B cell (primary cell): ENCODE measurements around the gene UBD. TPM values are rescaled to one million over a fixed set of nuclear protein-coding genes. Genes with fewer than 3 reads are reported as not detected.

Experiments used
- ATAC-seq: fragments of 200-7000 bp; cut with Tn5 transposase; one replicate; pipeline ENCODE4 v1.10.0; 2021; ENCODE audit warnings: low read depth, mild to moderate bottlenecking, moderate number of reproducible peaks, moderate library complexity
- CTCF ChIA-PET: fragments of 350-600 bp; sonication (Branson Sonifier 250); formaldehyde crosslinking; loops from one replicate; lab custom pipeline; 2021; ENCODE audit warnings: antibody characterized with exemption, inconsistent platforms; lab: Charles Lee
- POLR2A ChIA-PET: fragments of 350-600 bp; sonication (Branson Sonifier 250); formaldehyde crosslinking; loops from one replicate; lab custom pipeline; 2021; ENCODE audit warnings: antibody characterized with exemption; lab: Charles Lee
- DNase-seq: peaks from one replicate; pipeline ENCODE4 v3.0.0; 2013
- H2AFZ ChIP-seq: 2 replicates; pipeline ENCODE4 v1.6.1; 2012; ENCODE audit warnings: mild to moderate bottlenecking, low read depth, low read length; ENCODE audit not compliant: insufficient read depth, poor library complexity, severe bottlenecking
- H3K27ac ChIP-seq, 2 donors: 1 replicate in 1 of 2; 2 replicates in 1 of 2; pipeline ENCODE4 v1.5.1; 2012 to 2013; ENCODE audit warnings: low read length in 2 of 2, mild to moderate bottlenecking in 2 of 2, moderate library complexity in 1 of 2
- H3K27me3 ChIP-seq, 4 experiments: fragments of 200-600 bp in 1 of 4; sonication (generic) in 1 of 4; replicated peaks in 1 of 4; 1 replicate in 2 of 4; 2 replicates in 2 of 4; pipeline versions ENCODE4 v1.6.1 to v1.7.0; 2013 to 2016; ENCODE audit warnings: low read length in 3 of 4, mild to moderate bottlenecking in 2 of 4, mixed read lengths in 1 of 4, moderate library complexity in 1 of 4; ENCODE audit not compliant: insufficient read depth in 4 of 4, control insufficient read depth in 3 of 4; ENCODE audit errors: control extremely low read depth in 1 of 4
- H3K36me3 ChIP-seq, 2 experiments: replicated peaks in 1 of 2; 1 replicate in 1 of 2; 2 replicates in 1 of 2; pipeline versions ENCODE4 v1.6.1 to v1.7.1; 2013; ENCODE audit warnings: low read length in 1 of 2; ENCODE audit not compliant: insufficient read depth in 2 of 2, control insufficient read depth in 1 of 2; ENCODE audit errors: control extremely low read depth in 1 of 2, extremely low read depth in 1 of 2
- H3K4me1 ChIP-seq, 2 donors: fragments of 200-600 bp in 1 of 2; sonication (generic) in 1 of 2; 1 replicate in 1 of 2; 2 replicates in 1 of 2; pipeline versions ENCODE4 v1.5.1 to v1.6.1; 2013 to 2017; ENCODE audit warnings: low read length in 2 of 2; ENCODE audit not compliant: control insufficient read depth in 2 of 2, insufficient read depth in 2 of 2
- H3K4me2 ChIP-seq: replicated peaks from 2 replicates; pipeline ENCODE3; 2012; ENCODE audit warnings: mild to moderate bottlenecking, low read depth, low read length; ENCODE audit not compliant: poor library complexity, severe bottlenecking
- H3K4me3 ChIP-seq, 5 experiments: fragments of 200-600 bp in 1 of 5; sonication (generic) in 1 of 5; 1 replicate in 3 of 5; 2 replicates in 2 of 5; pipeline versions ENCODE4 v1.5.1 to v1.7.0; 2011 to 2016; ENCODE audit warnings: low read length in 4 of 5, mild to moderate bottlenecking in 4 of 5, low read depth in 2 of 5, control low read depth in 1 of 5, moderate library complexity in 1 of 5; ENCODE audit not compliant: insufficient read depth in 1 of 5; ENCODE audit errors: control extremely low read depth in 1 of 5, extremely low read depth in 1 of 5
- H3K79me2 ChIP-seq: fragments of 200-600 bp; sonication (generic); one replicate; pipeline ENCODE4 v1.6.0; 2016; ENCODE audit warnings: low read length; ENCODE audit not compliant: control insufficient read depth, insufficient read depth
- H3K9ac ChIP-seq: fragments of 200-600 bp; sonication (generic); 2 replicates; pipeline ENCODE4 v1.6.1; 2017; ENCODE audit warnings: mild to moderate bottlenecking, low read length, moderate library complexity
- H3K9me3 ChIP-seq, 3 donors: one replicate each; pipeline versions ENCODE4 v1.6.1 to v1.7.1; 2013; ENCODE audit warnings: low read length in 2 of 3; ENCODE audit not compliant: control insufficient read depth in 2 of 3, insufficient read depth in 1 of 3; ENCODE audit errors: control extremely low read depth in 1 of 3
- H4K20me1 ChIP-seq: 2 replicates; pipeline ENCODE4 v1.6.0; 2012; ENCODE audit warnings: mild to moderate bottlenecking, low read length; ENCODE audit not compliant: insufficient read depth, control insufficient read depth, poor library complexity, severe bottlenecking
- H3K27ac Mint-ChIP-seq: one replicate; pipeline ENCODE4 v1.8.0; 2021; ENCODE audit warnings: mixed read lengths
- H3K27me3 Mint-ChIP-seq: one replicate; pipeline ENCODE4 v1.8.0; 2021; ENCODE audit warnings: mixed read lengths
- H3K4me1 Mint-ChIP-seq: one replicate; pipeline ENCODE4 v1.8.0; 2021; ENCODE audit warnings: mixed read lengths
- H3K4me3 Mint-ChIP-seq: one replicate; pipeline ENCODE4 v1.8.0; 2021; ENCODE audit warnings: mixed read lengths
- H3K9me3 Mint-ChIP-seq: one replicate; pipeline ENCODE4 v1.8.0; 2022; ENCODE audit warnings: mixed read lengths; ENCODE audit not compliant: insufficient read depth
- CTCF ChIP-seq: fragments of 200-600 bp; IDR thresholded peaks from one replicate; pipeline ENCODE4 v1.8.0; 2022; ENCODE audit warnings: antibody characterized with exemption, mild to moderate bottlenecking
- EZH2 ChIP-seq: IDR thresholded peaks from 2 replicates; pipeline ENCODE4 v1.6.1; 2012; ENCODE audit warnings: borderline replicate concordance, low read depth, mild to moderate bottlenecking, moderate library complexity, low read length; ENCODE audit not compliant: insufficient read depth, poor library complexity, severe bottlenecking
- WGBS: methylation state at CpG from one replicate; pipeline ENCODE4 v1.1.5; 2013; ENCODE audit warnings: missing lambda C conversion rate; ENCODE audit not compliant: insufficient coverage; 5-methylcytosine and 5-hydroxymethylcytosine counted together
- intact Hi-C: fragments of 100-400 bp; cut with micrococcal nuclease; formaldehyde crosslinking; loops from one replicate; pipeline ENCODE4 v1.10.0; 2022
- polyA plus RNA-seq: library from polyadenylated mRNA; depleted of rRNA; stranded (reverse); fragments of >200 nt; gene quantifications from 2 replicates; pipeline ENCODE4 v1.2.3, GENCODE V29; 2012
- total RNA-seq, 2 donors: library from RNA; stranded (reverse); fragments of 120-200 nt in 1 of 2; gene quantifications; 1 replicate in 1 of 2; 2 replicates in 1 of 2; pipeline versions ENCODE4 v1.2.3 to v1.2.4, GENCODE V29; 2013 to 2022

The UBD gene
- total and polyA plus RNA-seq, 2 donors (not counting 1 experiment from before 2014, with no cell fraction given) = not detected

- CTCF ChIA-PET = no interaction called here
- no peak for TF ChIP-seq EZH2
- no peak for TF ChIP-seq CTCF
These were observed 32.4 kb downstream of the UBD start for GRCh38 chr6:29527126-29527525.

GRCh38 chr6:29525311-29525639, 34.3 kb downstream of the UBD start:
- H3K36me3 ChIP-seq = no peaks in the 10 kb centered on the region
- no peaks in the 10 kb centered on the region for H4K20me1 ChIP-seq
- H2AFZ ChIP-seq = no peak overlapping the region
- Mint-ChIP-seq H3K4me1 (no peaks in the 10 kb centered on the region), H3K27ac (no peak overlapping the region), H3K27me3 (peaks cover 44% of the 10 kb centered on the region), H3K9me3 (no peaks in the 10 kb centered on the region), H3K4me3 (no peak overlapping the region)
- no peak overlapping the region for H3K27ac ChIP-seq
- DNase-seq = no peak
- H3K9ac ChIP-seq = no peak overlapping the region
- H3K4me1 ChIP-seq = no peaks in the 10 kb centered on the region
- ATAC-seq = no peak
- no peaks in the 10 kb centered on the region for H3K79me2 ChIP-seq
- WGBS = no CpG with 5 or more reads among the region's 1 CpG
- intact Hi-C loops = no loop called here
- no peak overlapping the region for H3K4me3 ChIP-seq
- ChIA-PET CTCF (interaction anchor here (0.6 kb wide), 1 partner anchor 18 kb away, joined by 3 read pairs; no protein-coding TSS in a partner anchor), POLR2A (no interaction called here)
- TF ChIP-seq EZH2 (no peak), CTCF (no peak)
- H3K4me2 ChIP-seq = no peak overlapping the region
- H3K27me3 ChIP-seq = peaks cover 0 to 10% (median 3%) of the 10 kb centered on the region in 4 experiments
- H3K9me3 ChIP-seq = no peaks in the 10 kb centered on the region

More at GRCh38 chr6:29527126-29527525, 32.4 kb downstream of the UBD start:
- Histone ChIP-seq H3K9me3 (no peaks in the 10 kb centered on the region), H3K9ac (no peak overlapping the region), H3K4me1 (no peaks in the 10 kb centered on the region), H3K79me2 (no peaks in the 10 kb centered on the region), H2AFZ (no peak overlapping the region), H3K4me3 (no peak overlapping the region), H4K20me1 (no peaks in the 10 kb centered on the region), H3K27ac (no peak overlapping the region), H3K4me2 (no peak overlapping the region), H3K27me3 (peaks cover 0 to 8% (median 3%) of the 10 kb centered on the region in 4 experiments), H3K36me3 (no peaks in the 10 kb centered on the region)
- Mint-ChIP-seq H3K4me1 (no peaks in the 10 kb centered on the region), H3K27ac (no peak overlapping the region), H3K4me3 (no peak overlapping the region), H3K27me3 (peaks cover 35% of the 10 kb centered on the region), H3K9me3 (no peaks in the 10 kb centered on the region)
- no peak for ATAC-seq
- no CpG with 5 or more reads among the region's 1 CpG for WGBS
- POLR2A ChIA-PET = no interaction called here
- intact Hi-C loops = no loop called here
- DNase-seq = no peak
